H1 (cell line): ENCODE data around the gene SHROOM2. TPM values are rescaled to one million over a fixed set of nuclear protein-coding genes. Genes with fewer than 3 reads are reported as not detected.

Experiments
- CTCF ChIA-PET: fragments of 300-600 bp; sonication (Branson Sonifier 250); formaldehyde crosslinking; loops from one replicate; lab custom pipeline; 2021; ENCODE audit not compliant: partially characterized antibody; lab: Charles Lee
- POLR2A ChIA-PET: fragments of 300-600 bp; sonication (Branson Sonifier 250); formaldehyde crosslinking; loops from one replicate; lab custom pipeline; 2021; ENCODE audit warnings: inconsistent platforms; ENCODE audit not compliant: partially characterized antibody; lab: Charles Lee
- DNase-seq, 2 experiments: peaks; one replicate each; pipeline versions ENCODE4 v3.0.0 to v3.0.0-alpha.2; 2010 to 2022; ENCODE audit warnings: low spot score in 2 of 2, low read depth in 1 of 2, mixed read lengths in 1 of 2
- FAIRE-seq: peaks from 2 replicates; lab custom pipeline; 2011; peaks lifted over from hg19 to GRCh38; lab: Jason Lieb, UNC
- H2AFZ ChIP-seq: 2 replicates; pipeline ENCODE4 v1.8.1; 2012; ENCODE audit warnings: low read length, inconsistent platforms
- H2AK5ac ChIP-seq: 2 replicates; pipeline ENCODE4 v1.6.1; 2013; ENCODE audit warnings: low read depth, low read length
- H2BK120ac ChIP-seq: replicated peaks from 2 replicates; pipeline ENCODE3; 2013; ENCODE audit warnings: low read depth, low read length, inconsistent platforms
- H2BK12ac ChIP-seq: 2 replicates; pipeline ENCODE4 v1.6.1; 2013; ENCODE audit warnings: low read depth, low read length
- H2BK15ac ChIP-seq: 2 replicates; pipeline ENCODE4 v1.6.1; 2013; ENCODE audit warnings: low read length
- H2BK20ac ChIP-seq: 2 replicates; pipeline ENCODE4 v1.6.1; 2013; ENCODE audit warnings: low read length
- H2BK5ac ChIP-seq: 2 replicates; pipeline ENCODE4 v1.6.1; 2013; ENCODE audit warnings: low read depth, low read length
- H3K14ac ChIP-seq: 2 replicates; pipeline ENCODE4 v1.6.1; 2013; ENCODE audit warnings: inconsistent platforms; ENCODE audit not compliant: insufficient read length
- H3K18ac ChIP-seq: 2 replicates; pipeline ENCODE4 v1.6.1; 2013; ENCODE audit warnings: low read length; ENCODE audit errors: extremely low read depth
- H3K23ac ChIP-seq: 2 replicates; pipeline ENCODE4 v1.6.1; 2013; ENCODE audit warnings: inconsistent platforms; ENCODE audit not compliant: insufficient read length
- H3K23me2 ChIP-seq: 2 replicates; pipeline ENCODE4 v1.6.1; 2013; ENCODE audit warnings: low read depth, low read length
- H3K27ac ChIP-seq: 2 replicates; pipeline ENCODE4 v1.6.1; 2011; ENCODE audit warnings: low read depth, low read length, inconsistent platforms
- H3K27me3 ChIP-seq, 4 experiments: replicated peaks in 1 of 4; 1 replicate in 1 of 4; 2 replicates in 3 of 4; pipeline versions ENCODE4 v1.6.1 to v1.8.1; 2011 to 2013; ENCODE audit warnings: low read length in 3 of 4, mild to moderate bottlenecking in 3 of 4, inconsistent platforms in 2 of 4, mixed read lengths in 2 of 4, moderate library complexity in 1 of 4; ENCODE audit not compliant: control insufficient read depth in 3 of 4, insufficient read depth in 3 of 4; ENCODE audit errors: extremely low read depth in 1 of 4
- H3K36me3 ChIP-seq, 4 experiments: 2 replicates each; pipeline versions ENCODE4 v1.6.1 to v1.8.1; 2011 to 2013; ENCODE audit warnings: mild to moderate bottlenecking in 4 of 4, low read length in 3 of 4, moderate library complexity in 2 of 4, control low read depth in 1 of 4, inconsistent platforms in 1 of 4; ENCODE audit not compliant: insufficient read depth in 4 of 4, control insufficient read depth in 2 of 4
- H3K4ac ChIP-seq: replicated peaks from 2 replicates; pipeline ENCODE3; 2013; ENCODE audit warnings: low read length, low read depth, mixed read lengths, inconsistent platforms; ENCODE audit not compliant: insufficient read length
- H3K4me1 ChIP-seq, 4 experiments: replicated peaks in 1 of 4; 1 replicate in 1 of 4; 2 replicates in 3 of 4; pipeline versions ENCODE4 v1.6.1 to v1.8.1; 2011 to 2013; ENCODE audit warnings: low read length in 3 of 4, inconsistent platforms in 2 of 4, mixed read lengths in 1 of 4; ENCODE audit not compliant: insufficient read depth in 4 of 4, control insufficient read depth in 3 of 4
- H3K4me2 ChIP-seq, 2 experiments: 2 replicates each; pipeline versions ENCODE4 v1.6.1 to v1.8.1; 2011 to 2013; ENCODE audit warnings: low read depth in 2 of 2, low read length in 2 of 2, control low read depth in 1 of 2, inconsistent platforms in 1 of 2, mild to moderate bottlenecking in 1 of 2; ENCODE audit not compliant: insufficient read depth in 1 of 2
- H3K4me3 ChIP-seq, 4 experiments: fragments of 200-600, 300-600 bp in 1 of 4; sonication (generic), shearing (Covaris generic), sonication (Bioruptor Twin) in 1 of 4; 2 replicates each; pipeline versions ENCODE4 v1.5.1 to v1.8.1; 2011 to 2016; ENCODE audit warnings: low read length in 4 of 4, low read depth in 3 of 4, control low read depth in 2 of 4, inconsistent platforms in 2 of 4, mild to moderate bottlenecking in 2 of 4, mixed read lengths in 1 of 4, moderate library complexity in 1 of 4; ENCODE audit not compliant: insufficient read depth in 2 of 4; ENCODE audit errors: extremely low read depth in 1 of 4
- H3K56ac ChIP-seq: replicated peaks from 2 replicates; pipeline ENCODE3; 2013; ENCODE audit warnings: low read depth, mild to moderate bottlenecking, mixed read lengths, low read length, inconsistent platforms; ENCODE audit not compliant: insufficient read length
- H3K79me1 ChIP-seq: 2 replicates; pipeline ENCODE4 v1.6.1; 2013; ENCODE audit warnings: low read depth, low read length, control low read depth
- H3K79me2 ChIP-seq, 2 experiments: 2 replicates each; pipeline versions ENCODE4 v1.6.1 to v1.8.1; 2012 to 2013; ENCODE audit warnings: low read length in 2 of 2, mild to moderate bottlenecking in 2 of 2, inconsistent platforms in 1 of 2; ENCODE audit not compliant: insufficient read depth in 2 of 2, control insufficient read depth in 1 of 2
- H3K9ac ChIP-seq, 4 experiments: replicated peaks in 1 of 4; 1 replicate in 1 of 4; 2 replicates in 3 of 4; pipeline versions ENCODE4 v1.6.1 to v1.8.1; 2011 to 2013; ENCODE audit warnings: low read depth in 3 of 4, low read length in 3 of 4, control low read depth in 2 of 4, mild to moderate bottlenecking in 2 of 4, moderate library complexity in 2 of 4, inconsistent platforms in 1 of 4; ENCODE audit errors: extremely low read depth in 1 of 4
- H3K9me3 ChIP-seq, 2 experiments: 2 replicates each; pipeline versions ENCODE4 v1.6.1 to v1.8.1; 2012 to 2013; ENCODE audit warnings: mild to moderate bottlenecking in 2 of 2, moderate library complexity in 2 of 2, control low read depth in 1 of 2, inconsistent platforms in 1 of 2, low read depth in 1 of 2, low read length in 1 of 2, mixed read lengths in 1 of 2; ENCODE audit not compliant: insufficient read depth in 2 of 2
- H4K20me1 ChIP-seq, 2 experiments: replicated peaks in 1 of 2; 2 replicates each; pipeline versions ENCODE3 to v1.8.1; 2011 to 2013; ENCODE audit warnings: inconsistent platforms in 2 of 2, low read length in 2 of 2, mild to moderate bottlenecking in 1 of 2; ENCODE audit not compliant: insufficient read depth in 2 of 2, control insufficient read depth in 1 of 2
- H4K5ac ChIP-seq: 2 replicates; pipeline ENCODE4 v1.6.1; 2013; ENCODE audit warnings: low read length, low read depth, mixed read lengths, inconsistent platforms; ENCODE audit not compliant: insufficient read length
- H4K8ac ChIP-seq: 2 replicates; pipeline ENCODE4 v1.8.0; 2013; ENCODE audit warnings: mild to moderate bottlenecking, moderate library complexity, low read length, inconsistent platforms; ENCODE audit not compliant: insufficient read depth; ENCODE audit errors: extremely low read depth
- H4K91ac ChIP-seq: replicated peaks from 2 replicates; pipeline ENCODE3; 2013; ENCODE audit warnings: low read length, mixed read lengths, inconsistent platforms; ENCODE audit not compliant: insufficient read length
- WGBS, 2 experiments: shearing (Covaris generic) in 1 of 2; methylation state at CpG; one replicate each; pipeline versions ENCODE4 v1.1.6 to v1.1.7; 2013 to 2015; ENCODE audit warnings: low lambda C conversion rate in 2 of 2, mixed read lengths in 2 of 2, inconsistent platforms in 1 of 2, low coverage in 1 of 2, missing lambda C conversion rate in 1 of 2; ENCODE audit not compliant: insufficient replicate concordance in 2 of 2, insufficient coverage in 1 of 2, insufficient read length in 1 of 2; ENCODE audit errors: extremely low coverage in 1 of 2, missing lambda C conversion rate in 1 of 2; 5-methylcytosine and 5-hydroxymethylcytosine counted together
- polyA plus RNA-seq, 7 experiments: library from polyadenylated mRNA; depleted of rRNA in 3 of 7; stranded (reverse) in 5 of 7; unstranded in 2 of 7; fragments of >200 nt in 5 of 7; fragments of 200-250 nt in 2 of 7; gene quantifications; 1 replicate in 5 of 7; 2 replicates in 1 of 7; 4 replicates in 1 of 7; pipeline versions ENCODE4 v1.2.1 to v1.2.3, GENCODE V29; 2011 to 2013; ENCODE audit warnings: missing spikeins in 2 of 7, mixed read lengths in 2 of 7
- total RNA-seq: library from RNA; stranded (reverse); fragmentation: NEBNext Ultra II Directional; extraction: Animal tissue kit (Norgen Biotek cat#: 25700); gene quantifications from 2 replicates; pipeline ENCODE4 v1.2.1, GENCODE V29; 2021

Gene SHROOM2
- total and polyA plus RNA-seq, 2 of the 8 experiments (the other 6 are each of a cell fraction or from before 2014, with no cell fraction given), result 3.4 to 14.2 TPM

DNA sequence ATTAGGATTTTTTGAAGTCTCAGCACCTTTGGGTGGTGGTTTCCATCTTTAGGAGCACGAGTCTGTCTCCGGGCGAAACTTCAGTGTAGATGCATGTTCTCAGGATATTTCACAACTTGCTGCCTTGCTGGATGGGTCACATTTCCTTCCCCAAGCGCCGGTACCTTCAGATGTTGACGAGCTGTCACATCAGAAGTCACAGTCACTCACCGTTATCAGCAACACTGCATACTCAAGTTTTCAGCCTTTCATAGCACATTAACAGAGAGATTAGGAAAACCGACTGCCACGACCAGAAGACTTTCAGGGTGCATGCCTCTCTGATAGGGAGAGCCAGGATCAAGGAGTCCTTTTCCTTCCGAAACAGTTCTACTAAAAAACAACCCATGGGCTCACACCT, 77.8 kb downstream of the SHROOM2 start:
- Histone ChIP-seq H3K4me3 (no peak overlapping the region), H3K56ac (no peak overlapping the region), H3K14ac (no peak overlapping the region), H3K27me3 (no peaks in the 10 kb centered on the region), H2BK15ac (no peak overlapping the region), H3K18ac (no peak overlapping the region), H2AK5ac (no peak overlapping the region), H3K4ac (no peak overlapping the region), H3K4me1 (peaks cover 1 to 10% (median 5%) of the 10 kb centered on the region in 4 experiments; a peak in 4 of 7 replicates), H3K9me3 (no peaks in the 10 kb centered on the region), H4K5ac (no peak overlapping the region), H3K79me1 (no peaks in the 10 kb centered on the region), H3K36me3 (no peaks in the 10 kb centered on the region), H2BK20ac (no peak overlapping the region), H3K23ac (no peak overlapping the region), H4K20me1 (no peaks in the 10 kb centered on the region), H2AFZ (no peak overlapping the region), H2BK12ac (no peak overlapping the region), H3K4me2 (no peak overlapping the region), H3K27ac (no peak overlapping the region), H3K9ac (no peak overlapping the region), H4K8ac (no peak overlapping the region), H2BK120ac (no peak overlapping the region), H3K23me2 (no peaks in the 10 kb centered on the region), H4K91ac (no peak overlapping the region), H3K79me2 (peaks cover 0 to 8% of the 10 kb centered on the region in 2 experiments; a peak in 1 of 4 replicates), H2BK5ac (no peak overlapping the region)
- WGBS, 2 experiments, result 98% methylated on average over 7 of the region's 10 CpGs; no CpG with 5 or more reads in 1 of the 2 experiments
- CTCF ChIA-PET, result interaction anchor here (0.7 kb wide), 1 partner anchor 56 kb away, joined by 3 read pairs; no protein-coding TSS in a partner anchor
- FAIRE-seq (no peak), DNase-seq (no peak)
- POLR2A ChIA-PET, result interaction anchor here (0.7 kb wide), 1 partner anchor 37 kb away, joined by 3 read pairs; no protein-coding TSS in a partner anchor
